Transverse colon (tissue), 4 donors: ENCODE measurements around the gene SLC24A2. TPM values are rescaled to one million over a fixed set of nuclear protein-coding genes. Genes with fewer than 3 reads are reported as not detected.

ENCODE experiments used
- DNase-seq: peaks from one replicate; pipeline ENCODE4 v3.0.0-alpha.2; 2019
- H3K27ac ChIP-seq, 4 donors: fragments of 200-600 bp; sonication (generic); 2 replicates each; pipeline ENCODE4 v1.5.1; 2016 to 2018; ENCODE audit warnings: inconsistent platforms in 4 of 4
- H3K27me3 ChIP-seq: fragments of 200-600 bp; sonication (generic); 2 replicates; pipeline ENCODE4 v1.5.1; 2017; ENCODE audit warnings: inconsistent platforms
- H3K36me3 ChIP-seq, 4 donors: fragments of 200-600 bp; sonication (generic); 2 replicates each; pipeline ENCODE4 v1.5.1; 2017 to 2019; ENCODE audit warnings: inconsistent platforms in 4 of 4
- H3K4me1 ChIP-seq, 4 donors: fragments of 200-600 bp; sonication (generic); 2 replicates each; pipeline ENCODE4 v1.5.1; 2017 to 2020; ENCODE audit warnings: inconsistent platforms in 4 of 4
- H3K4me3 ChIP-seq, 4 donors: fragments of 200-600 bp; sonication (generic); 1 replicate in 1 of 4; 2 replicates in 3 of 4; pipeline versions ENCODE4 v1.5.1 to v1.6.1; 2017 to 2019; ENCODE audit warnings: inconsistent platforms in 4 of 4
- H3K9me3 ChIP-seq, 2 donors: fragments of 200-600 bp; sonication (generic); 2 replicates each; pipeline ENCODE4 v1.5.1; 2017 to 2019; ENCODE audit warnings: inconsistent platforms in 2 of 2
- EP300 ChIP-seq: sonication (generic); formaldehyde crosslinking; IDR thresholded peaks from one replicate; pipeline ENCODE4 v1.6.1; 2017; ENCODE audit warnings: antibody characterized with exemption, low read depth
- POLR2A ChIP-seq: fragments of 450-650 bp; IDR thresholded peaks from one replicate; pipeline ENCODE4 v1.6.1; 2016; ENCODE audit warnings: antibody characterized with exemption, mild to moderate bottlenecking, moderate library complexity
- POLR2AphosphoS5 ChIP-seq, 3 donors: sonication (generic); formaldehyde crosslinking; IDR thresholded peaks; one replicate each; pipeline ENCODE4 v1.6.1; 2016; ENCODE audit warnings: antibody characterized with exemption in 3 of 3
- WGBS, 2 donors: methylation state at CpG; one replicate each; pipeline ENCODE4 v1.1.5; 2018; ENCODE audit warnings: low coverage in 1 of 2; 5-methylcytosine and 5-hydroxymethylcytosine counted together
- in situ Hi-C, 4 donors: fragments of 200-750 bp; cut with MboI; loops; one replicate each; pipeline versions ENCODE4 v1.15.0 to v1.15.1; 2017; ENCODE audit warnings: low sequenced_read_pairs in 3 of 4, low pct_ligation_motif_present in 1 of 4, low pct_unique_long_range_greater_than_20kb in 1 of 4
- intact Hi-C: fragments of 100-400 bp; cut with DNase I; formaldehyde crosslinking; loops from one replicate; pipeline ENCODE4 v1.15.1; 2023; ENCODE audit warnings: low total_unique reads
- total RNA-seq, 4 donors: library from RNA; depleted of rRNA; stranded (reverse); fragments of >200 nt; gene quantifications; one replicate each; pipeline ENCODE4 v1.1.0, GENCODE V29; 2016
- TF ChIP-seq, protein P1 (sequence below), 5 experiments: fragments of 200-600 bp in 3 of 5; fragments of 450-650 bp in 2 of 5; sonication (generic) in 3 of 5; IDR thresholded peaks; 1 replicate in 2 of 5; 2 replicates in 3 of 5; pipeline ENCODE4 v1.5.1; 2016 to 2017; ENCODE audit warnings: antibody characterized with exemption in 5 of 5, inconsistent platforms in 3 of 5, mild to moderate bottlenecking in 2 of 5, moderate library complexity in 1 of 5

The SLC24A2 gene
- total RNA-seq, 4 donors from 2014 or later = under 0.01 to 0.32 (median 0.17) TPM

DNA sequence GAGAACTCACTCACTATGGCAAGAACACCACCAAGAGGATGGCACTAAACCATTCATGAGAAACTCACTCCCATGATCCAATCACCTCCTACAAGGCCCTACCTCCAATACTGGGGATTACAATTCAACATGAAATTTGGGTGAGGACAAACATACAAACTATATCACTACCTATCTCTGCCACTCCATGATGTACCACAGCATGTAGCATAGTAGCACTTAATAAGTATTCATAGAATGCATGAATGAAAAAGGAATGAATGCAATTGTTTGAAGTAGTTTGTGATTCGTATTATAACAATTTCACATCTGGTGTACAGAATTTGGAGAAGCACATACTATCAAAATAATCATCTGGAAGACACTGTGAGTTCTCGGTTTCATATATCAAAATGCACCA lies 27.9 kb upstream of the SLC24A2 start:
- in situ Hi-C loops = no loop called here
- Histone ChIP-seq H3K4me3 (no peak overlapping the region), H3K27ac (no peak overlapping the region), H3K36me3 (no peaks in the 10 kb centered on the region), H3K27me3 (no peaks in the 10 kb centered on the region), H3K4me1 (no peaks in the 10 kb centered on the region), H3K9me3 (peaks cover 0 to 7% of the 10 kb centered on the region in 2 donors)
- TF ChIP-seq EP300 (no peak), POLR2AphosphoS5 (IDR thresholded peaks at IDR 0.05) (no peak), POLR2A (no peak)
- TF ChIP-seq, protein P1, sequence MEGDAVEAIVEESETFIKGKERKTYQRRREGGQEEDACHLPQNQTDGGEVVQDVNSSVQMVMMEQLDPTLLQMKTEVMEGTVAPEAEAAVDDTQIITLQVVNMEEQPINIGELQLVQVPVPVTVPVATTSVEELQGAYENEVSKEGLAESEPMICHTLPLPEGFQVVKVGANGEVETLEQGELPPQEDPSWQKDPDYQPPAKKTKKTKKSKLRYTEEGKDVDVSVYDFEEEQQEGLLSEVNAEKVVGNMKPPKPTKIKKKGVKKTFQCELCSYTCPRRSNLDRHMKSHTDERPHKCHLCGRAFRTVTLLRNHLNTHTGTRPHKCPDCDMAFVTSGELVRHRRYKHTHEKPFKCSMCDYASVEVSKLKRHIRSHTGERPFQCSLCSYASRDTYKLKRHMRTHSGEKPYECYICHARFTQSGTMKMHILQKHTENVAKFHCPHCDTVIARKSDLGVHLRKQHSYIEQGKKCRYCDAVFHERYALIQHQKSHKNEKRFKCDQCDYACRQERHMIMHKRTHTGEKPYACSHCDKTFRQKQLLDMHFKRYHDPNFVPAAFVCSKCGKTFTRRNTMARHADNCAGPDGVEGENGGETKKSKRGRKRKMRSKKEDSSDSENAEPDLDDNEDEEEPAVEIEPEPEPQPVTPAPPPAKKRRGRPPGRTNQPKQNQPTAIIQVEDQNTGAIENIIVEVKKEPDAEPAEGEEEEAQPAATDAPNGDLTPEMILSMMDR (IDR thresholded peaks at IDR 0.05) = no peak
- WGBS, 2 donors = 83 to 85% methylated on average over 2 of the region's 2 CpGs
- intact Hi-C loops = no loop called here
- no peak for DNase-seq

DNA sequence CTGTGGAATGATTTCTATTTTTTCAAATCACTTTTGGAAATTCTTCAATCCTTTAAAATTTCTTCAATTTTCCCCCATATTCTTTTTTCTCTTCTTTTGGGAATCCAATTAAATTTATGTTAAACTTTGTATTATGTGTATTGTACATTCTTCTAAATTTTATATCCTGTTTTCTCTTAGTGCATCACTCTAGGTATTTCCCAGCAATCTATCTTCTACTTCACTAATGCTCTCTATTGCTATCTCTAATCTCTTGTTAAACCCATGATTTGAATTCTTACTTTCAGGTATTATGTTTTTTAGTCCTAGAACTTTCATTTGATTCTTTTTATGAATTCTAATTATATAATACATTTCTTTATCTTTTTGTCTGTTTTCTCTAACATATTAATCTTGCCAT lies 23.4 kb upstream of the SLC24A2 start:
- in situ Hi-C loops = no loop called here
- no peak for DNase-seq
- intact Hi-C loops = no loop called here
- peaks cover 0 to 7% of the 10 kb centered on the region in 2 donors for H3K9me3 ChIP-seq
- no peaks in the 10 kb centered on the region for H3K4me1 ChIP-seq
- H3K36me3 ChIP-seq = no peaks in the 10 kb centered on the region
- H3K27me3 ChIP-seq = no peaks in the 10 kb centered on the region
- H3K4me3 ChIP-seq = no peak overlapping the region
- no peak for TF ChIP-seq POLR2A
- TF ChIP-seq, protein P1 (IDR thresholded peaks at IDR 0.05) = no peak
- TF ChIP-seq EP300 = no peak
- no peak for TF ChIP-seq POLR2AphosphoS5 (IDR thresholded peaks at IDR 0.05)
- H3K27ac ChIP-seq = no peak overlapping the region

DNA sequence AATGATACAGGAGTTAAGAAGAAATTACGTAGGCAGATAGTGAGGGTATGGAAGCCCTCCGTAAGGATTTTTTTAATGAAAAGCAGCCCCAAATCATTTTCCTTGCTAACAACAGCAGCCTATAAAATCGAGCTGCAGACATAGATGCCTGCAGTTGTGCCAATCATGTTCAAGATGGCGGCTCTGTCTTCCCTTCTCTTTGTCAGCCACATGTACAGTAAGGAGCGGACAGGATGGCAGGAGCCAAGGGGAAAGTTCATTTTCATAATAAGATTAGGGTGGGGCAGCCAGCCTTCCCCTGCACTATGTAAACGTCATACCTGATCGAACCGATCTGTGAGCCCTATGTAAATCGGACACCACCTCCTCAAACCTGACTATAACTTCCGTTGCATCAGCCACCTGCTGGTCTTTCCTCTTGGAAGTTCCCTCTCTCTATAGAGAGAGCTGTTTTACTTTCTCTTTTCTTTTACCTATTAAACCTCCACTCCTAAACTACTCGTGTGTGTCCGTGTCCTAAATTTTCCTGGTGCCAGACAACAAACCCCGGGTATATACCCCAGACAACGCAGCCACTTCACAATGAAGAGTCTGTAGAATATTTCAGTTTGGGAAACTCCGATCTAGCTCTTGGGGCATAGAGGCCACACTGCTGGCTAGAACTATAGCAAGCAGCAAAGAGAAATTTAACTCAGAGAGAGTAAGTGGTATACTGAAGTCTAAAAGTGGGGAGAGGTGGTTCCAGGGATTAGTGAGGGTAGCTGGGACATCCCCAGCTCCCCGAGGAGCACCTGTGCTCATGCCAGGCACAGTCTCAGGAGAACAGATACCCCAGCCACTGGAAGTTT lies 20.8 kb upstream of the SLC24A2 start:
- 81 to 84% methylated on average over 5 to 16 of the region's 16 CpGs for WGBS, 2 donors
- intact Hi-C loops (no loop called here), in situ Hi-C loops (no loop called here)
- Histone ChIP-seq H3K4me1 (no peaks in the 10 kb centered on the region), H3K4me3 (no peak overlapping the region), H3K27me3 (no peaks in the 10 kb centered on the region), H3K9me3 (peaks cover 0 to 7% of the 10 kb centered on the region in 2 donors), H3K27ac (no peak overlapping the region), H3K36me3 (no peaks in the 10 kb centered on the region)
- DNase-seq = no peak
- TF ChIP-seq, protein P1 (IDR thresholded peaks at IDR 0.05) = no peak
- TF ChIP-seq POLR2AphosphoS5 (IDR thresholded peaks at IDR 0.05) (no peak), POLR2A (no peak), EP300 (no peak)

DNA sequence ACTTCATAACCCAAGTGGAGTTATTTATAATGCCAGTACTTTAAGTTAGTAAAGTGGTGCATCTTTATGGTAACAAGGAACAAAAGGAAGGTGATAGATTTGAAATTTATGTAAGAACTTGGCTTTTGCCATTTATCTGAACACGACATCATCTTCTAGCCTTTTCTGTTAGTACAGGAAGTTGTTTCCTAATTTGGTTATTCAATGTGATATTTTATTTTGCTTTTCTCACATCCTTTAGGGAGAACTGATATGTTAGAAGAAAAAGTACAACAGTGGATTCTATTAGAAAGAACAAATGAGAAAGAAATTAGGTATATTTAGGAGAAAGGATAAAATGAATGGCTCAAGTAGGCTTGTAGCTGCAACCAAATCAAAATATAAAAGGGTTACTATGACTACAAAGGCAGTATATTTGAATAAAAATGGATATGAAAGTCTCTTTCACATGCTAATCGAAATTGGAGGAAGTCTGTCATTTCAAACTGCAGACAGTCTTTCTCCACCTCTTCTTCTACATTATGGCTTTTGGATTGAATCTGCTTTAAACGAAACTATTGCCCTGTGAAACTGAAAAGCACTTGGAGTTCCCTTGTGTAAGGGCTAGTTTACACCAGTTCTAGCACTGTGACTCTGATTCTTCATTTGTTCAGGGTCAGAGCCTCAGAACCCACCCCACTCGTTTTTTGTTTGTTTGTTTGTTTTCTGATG lies 18.5 kb upstream of the SLC24A2 start:
- no peak for DNase-seq
- H3K4me1 ChIP-seq = no peaks in the 10 kb centered on the region
- no peaks in the 10 kb centered on the region for H3K27me3 ChIP-seq
- in situ Hi-C loops (no loop called here), intact Hi-C loops (no loop called here)
- WGBS, 2 donors = 25 to 47% methylated on average over 4 of the region's 4 CpGs
- no peak overlapping the region for H3K4me3 ChIP-seq
- H3K27ac ChIP-seq = no peak overlapping the region
- peaks cover 0 to 5% of the 10 kb centered on the region in 2 donors for H3K9me3 ChIP-seq
- no peak for TF ChIP-seq POLR2AphosphoS5 (IDR thresholded peaks at IDR 0.05)
- TF ChIP-seq, protein P1 (IDR thresholded peaks at IDR 0.05) = no peak
- TF ChIP-seq EP300 = no peak
- no peak for TF ChIP-seq POLR2A
- H3K36me3 ChIP-seq = no peaks in the 10 kb centered on the region
